ENCODE results near the gene ABHD2. TPM values are rescaled to one million over a fixed set of nuclear protein-coding genes. Genes with fewer than 3 reads are reported as not detected.

ABHD2 gene
- total and polyA plus RNA-seq, 2 donors (not counting 3 experiments of a cell fraction or from before 2014, with no cell fraction given), result 14.0 to 62.2 TPM

GRCh38 chr15:89078851-89079810 lies 9.1 kb upstream of the ABHD2 start:
- H4K20me1 ChIP-seq (replicated peaks; ENCODE audit: control insufficient read depth, extremely low read depth, insufficient read depth, low read length), result no peaks in the 10 kb centered on the region
- intact Hi-C loops (cut with micrococcal nuclease), result no loop called here
- H3K4me2 ChIP-seq (ENCODE audit: insufficient read depth, low read length), result no peak overlapping the region
- no TSS peak for BruUV-seq (replicated peaks)
- DNase-seq (ENCODE audit: low read depth, low spot score) (no peak), FAIRE-seq (no peak)
- H3K9me1 ChIP-seq (replicated peaks; ENCODE audit: control insufficient read depth, extremely low read depth, insufficient read depth, low read length), result no peaks in the 10 kb centered on the region
- no peak overlapping the region for H3K9ac ChIP-seq (replicated peaks; ENCODE audit: extremely low read depth, insufficient read depth, low read length)
- no peak overlapping the region for H3K4me3 ChIP-seq (replicated peaks in 1 of 3; ENCODE audit: insufficient read depth in 1 of 3, low read depth in 1 of 3, low read length in 3 of 3)
- no peaks in the 10 kb centered on the region for H3K79me2 ChIP-seq (ENCODE audit: control insufficient read depth, insufficient read depth, low read length)
- dilution Hi-C loops (cut with MboI; ENCODE audit: extremely low pct_ligation_motif_present, low sequenced_read_pairs), result no loop called here
- no peaks in the 10 kb centered on the region for H3K4me1 ChIP-seq (ENCODE audit: control insufficient read depth, extremely low read depth, insufficient read depth, low read length)
- no peaks in the 10 kb centered on the region for H3K27me3 ChIP-seq (ENCODE audit: control insufficient read depth in 2 of 2, insufficient read depth in 2 of 2, low read length in 2 of 2)
- CTCF ChIA-PET, result interaction anchor here (1.1 to 2.2 kb wide), 3 partner anchors 21 to 99 kb away, joined by 4 to 7 read pairs (median 7); no protein-coding TSS in a partner anchor
- H2AFZ ChIP-seq (ENCODE audit: low read depth, low read length), result no peak overlapping the region
- POLR2A ChIA-PET, result no interaction called here
- no peaks in the 10 kb centered on the region for H3K9me3 ChIP-seq (replicated peaks; ENCODE audit: control insufficient read depth, insufficient read depth, low read length)
- TF ChIP-seq MYC (IDR thresholded peaks at IDR 0.05; ENCODE audit: low read depth, low read length) (no peak), EZH2 (IDR thresholded peaks at IDR 0.05; ENCODE audit: borderline replicate concordance, low read depth, low read length, severe bottlenecking) (no peak), MAX (IDR thresholded peaks at IDR 0.05; ENCODE audit: insufficient read depth, insufficient read length) (no peak), CTCF (IDR thresholded peaks at IDR 0.05; ENCODE audit: extremely low read depth in 1 of 2, insufficient read depth in 1 of 2, low read depth in 1 of 2, low read length in 2 of 2) (no peak), FOS (IDR thresholded peaks at IDR 0.05; ENCODE audit: borderline replicate concordance, insufficient read depth, low read length) (no peak), POLR2AphosphoS5 (IDR thresholded peaks at IDR 0.05; ENCODE audit: insufficient read depth, low read depth, low read length) (no peak), GATA2 (IDR thresholded peaks at IDR 0.05; ENCODE audit: insufficient read depth, insufficient read length, low read depth, low read length) (no peak), POLR2A (IDR thresholded peaks at IDR 0.05; ENCODE audit: low read depth, low read length) (no peak), JUN (IDR thresholded peaks at IDR 0.05; ENCODE audit: borderline replicate concordance, insufficient read depth, insufficient read length, low read depth) (no peak)
- no peak overlapping the region for H3K27ac ChIP-seq (ENCODE audit: insufficient read depth, low read depth, low read length)
- H3K36me3 ChIP-seq (ENCODE audit: control insufficient read depth in 2 of 2, extremely low read depth in 1 of 2, insufficient read depth in 2 of 2, low read length in 2 of 2), result no peaks in the 10 kb centered on the region

Measured in endothelial cell of umbilical vein (primary cell).